HG02571 (cell line): ENCODE results near the gene CACNA1I.
"Not testable (repeated sequence)": the region's sequence is repeated elsewhere in the genome, so short reads cannot be mapped to it uniquely, and the experiment has no call there.

Source experiments
- ATAC-seq: cut with Tn5 transposase; IDR thresholded peaks from one replicate; pipeline ENCODE4 v1.9.1; 2021; ENCODE audit warnings: mild to moderate bottlenecking, moderate library complexity; ENCODE audit not compliant: unreplicated experiment

CACNA1I gene

GRCh38 chr22:39731881-39732555 lies 161.5 kb downstream of the CACNA1I start:
- ATAC-seq, result no peak

DNA sequence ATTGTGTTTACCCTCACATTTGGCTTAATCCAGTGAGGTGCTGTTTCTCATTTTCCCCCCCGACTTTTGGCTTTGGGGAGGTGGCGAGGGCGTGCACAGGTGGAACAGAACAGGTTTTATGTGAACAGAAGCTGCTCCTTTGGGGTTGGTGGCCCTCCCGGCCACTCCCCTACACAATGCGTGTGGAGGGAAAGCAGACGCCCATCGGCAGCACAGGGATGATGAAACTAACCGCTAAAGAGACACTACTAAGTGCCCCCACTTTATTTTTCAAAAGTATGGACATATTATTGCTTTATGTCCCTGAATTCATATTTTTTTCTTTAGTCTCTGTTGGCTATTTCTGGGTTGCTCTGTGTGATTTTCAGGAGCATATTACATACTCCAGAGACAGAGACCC lies 162.1 kb downstream of the CACNA1I start:
- ATAC-seq, result no peak

DNA sequence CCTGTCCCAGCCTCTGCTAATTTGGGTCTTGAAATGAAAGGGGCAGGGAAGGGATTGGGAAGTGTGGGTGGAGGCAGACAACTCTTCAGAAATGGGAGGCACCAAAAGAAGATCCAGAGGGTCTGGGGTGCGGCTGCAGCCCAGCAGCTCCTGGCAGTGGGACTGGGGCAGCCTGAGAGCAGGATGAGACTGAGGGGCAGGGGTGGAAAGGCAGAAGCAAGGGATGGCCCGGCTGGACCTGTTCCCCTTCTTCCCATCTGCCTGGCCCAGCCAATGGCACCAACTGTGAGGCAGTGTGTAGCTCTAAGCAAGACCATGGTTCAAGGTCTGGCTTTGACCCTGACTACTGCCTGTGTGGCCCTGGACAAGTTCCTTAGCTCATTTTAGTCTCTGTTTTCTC lies 162.6 kb downstream of the CACNA1I start:
- ATAC-seq, result no peak

DNA sequence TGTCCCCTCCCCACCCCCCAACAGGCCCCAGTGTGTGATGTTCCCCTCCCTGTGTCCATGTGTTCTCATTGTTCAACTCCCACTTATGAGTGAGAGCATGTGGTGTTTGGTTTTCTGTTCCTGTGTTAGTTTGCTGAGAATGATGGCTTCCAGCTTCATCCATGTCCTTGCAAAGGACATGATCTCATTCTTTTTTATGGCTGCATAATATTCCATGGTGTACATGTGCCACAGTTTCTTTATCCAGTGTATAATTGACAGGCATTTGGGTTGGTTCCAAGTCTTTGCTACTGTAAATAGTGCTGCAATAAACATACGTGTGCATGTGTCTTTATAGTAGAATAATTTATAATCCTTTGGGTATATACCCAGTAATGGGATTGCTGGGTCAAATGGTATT lies 163.5 kb downstream of the CACNA1I start:
- not testable (repeated sequence) for ATAC-seq

- no peak for ATAC-seq
Measured at GRCh38 chr22:39734866-39735265, 164.3 kb downstream of the CACNA1I start.

GRCh38 chr22:39735776-39736175 lies 165.2 kb downstream of the CACNA1I start:
- no peak for ATAC-seq

- ATAC-seq, result no peak
Measured at GRCh38 chr22:39738746-39739145, 168.2 kb downstream of the CACNA1I start.
